Trophoblast cell (in vitro differentiated cells and primary cell): ENCODE data around the gene TAP2.

Source experiments
- DNase-seq, 2 donors: peaks; one replicate each; pipeline ENCODE4 v3.0.0-alpha.2; 2016
- H2AFZ ChIP-seq: 2 replicates; pipeline ENCODE4 v1.6.1; 2013; ENCODE audit warnings: low read length, moderate library complexity, mild to moderate bottlenecking; ENCODE audit not compliant: insufficient read depth, poor library complexity
- H2AK5ac ChIP-seq: 2 replicates; pipeline ENCODE4 v1.6.1; 2013; ENCODE audit warnings: mild to moderate bottlenecking, low read length
- H2BK120ac ChIP-seq: 2 replicates; pipeline ENCODE4 v1.6.1; 2013; ENCODE audit warnings: low read length, mild to moderate bottlenecking, moderate library complexity; ENCODE audit not compliant: insufficient read depth, poor library complexity
- H2BK12ac ChIP-seq: 2 replicates; pipeline ENCODE4 v1.6.1; 2013; ENCODE audit warnings: mild to moderate bottlenecking, low read length, moderate library complexity
- H2BK5ac ChIP-seq: 2 replicates; pipeline ENCODE4 v1.6.1; 2013; ENCODE audit warnings: low read length, low read depth, moderate library complexity, mild to moderate bottlenecking; ENCODE audit not compliant: poor library complexity
- H3K14ac ChIP-seq: 2 replicates; pipeline ENCODE4 v1.6.1; 2013; ENCODE audit warnings: mild to moderate bottlenecking, low read length
- H3K18ac ChIP-seq: 2 replicates; pipeline ENCODE4 v1.6.1; 2013; ENCODE audit warnings: mild to moderate bottlenecking, low read length
- H3K23ac ChIP-seq: 2 replicates; pipeline ENCODE4 v1.6.1; 2013; ENCODE audit warnings: low read length
- H3K27ac ChIP-seq: 2 replicates; pipeline ENCODE4 v1.5.1; 2013; ENCODE audit warnings: low read depth, mild to moderate bottlenecking, inconsistent platforms, low read length, moderate library complexity
- H3K27me3 ChIP-seq: 2 replicates; pipeline ENCODE4 v1.6.1; 2013; ENCODE audit warnings: inconsistent platforms, mild to moderate bottlenecking, low read length, moderate library complexity; ENCODE audit not compliant: insufficient read depth
- H3K36me3 ChIP-seq, 2 experiments: 1 replicate in 1 of 2; 2 replicates in 1 of 2; pipeline ENCODE4 v1.6.1; 2013; ENCODE audit warnings: low read length in 2 of 2, mild to moderate bottlenecking in 2 of 2, moderate library complexity in 1 of 2; ENCODE audit not compliant: insufficient read depth in 2 of 2, control insufficient read depth in 1 of 2
- H3K4ac ChIP-seq: 2 replicates; pipeline ENCODE4 v1.6.1; 2013; ENCODE audit warnings: low read depth, mild to moderate bottlenecking, low read length, moderate library complexity
- H3K4me1 ChIP-seq, 2 experiments: 1 replicate in 1 of 2; 2 replicates in 1 of 2; pipeline ENCODE4 v1.6.1; 2013; ENCODE audit warnings: low read length in 2 of 2, mild to moderate bottlenecking in 2 of 2, moderate library complexity in 1 of 2; ENCODE audit not compliant: insufficient read depth in 2 of 2, control insufficient read depth in 1 of 2
- H3K4me2 ChIP-seq: 2 replicates; pipeline ENCODE4 v1.6.1; 2013; ENCODE audit warnings: inconsistent platforms, mild to moderate bottlenecking, low read length, moderate library complexity
- H3K4me3 ChIP-seq: 2 replicates; pipeline ENCODE4 v1.5.1; 2013; ENCODE audit warnings: mild to moderate bottlenecking, low read depth, low read length, inconsistent platforms
- H3K79me1 ChIP-seq: one replicate; pipeline ENCODE4 v1.6.1; 2013; ENCODE audit warnings: low read length
- H3K79me2 ChIP-seq: 2 replicates; pipeline ENCODE4 v1.6.1; 2013; ENCODE audit warnings: low read length, mild to moderate bottlenecking; ENCODE audit not compliant: control insufficient read depth, insufficient read depth, poor library complexity
- H3K9ac ChIP-seq: 2 replicates; pipeline ENCODE4 v1.6.1; 2013; ENCODE audit warnings: mild to moderate bottlenecking, low read length
- H3K9me3 ChIP-seq: 2 replicates; pipeline ENCODE4 v1.6.1; 2013; ENCODE audit warnings: low read depth, mild to moderate bottlenecking, control low read depth, inconsistent platforms, low read length; ENCODE audit not compliant: insufficient read depth
- H4K12ac ChIP-seq: 2 replicates; pipeline ENCODE4 v1.6.1; 2013; ENCODE audit warnings: low read depth, mild to moderate bottlenecking, low read length, moderate library complexity
- H4K8ac ChIP-seq: 2 replicates; pipeline ENCODE4 v1.6.1; 2013; ENCODE audit warnings: low read depth, mild to moderate bottlenecking, low read length, moderate library complexity
- H4K91ac ChIP-seq: one replicate; pipeline ENCODE4 v1.6.1; 2013; ENCODE audit warnings: low read depth, mild to moderate bottlenecking, low read length, moderate library complexity
- WGBS: extraction: QIAGEN DNeasy Blood & Tissue Kit; methylation state at CpG from one replicate; pipeline ENCODE4 v1.1.7; 2013; ENCODE audit warnings: missing lambda C conversion rate; ENCODE audit not compliant: insufficient read length, insufficient coverage; ENCODE audit errors: extremely low coverage; 5-methylcytosine and 5-hydroxymethylcytosine counted together

TAP2 gene

DNA sequence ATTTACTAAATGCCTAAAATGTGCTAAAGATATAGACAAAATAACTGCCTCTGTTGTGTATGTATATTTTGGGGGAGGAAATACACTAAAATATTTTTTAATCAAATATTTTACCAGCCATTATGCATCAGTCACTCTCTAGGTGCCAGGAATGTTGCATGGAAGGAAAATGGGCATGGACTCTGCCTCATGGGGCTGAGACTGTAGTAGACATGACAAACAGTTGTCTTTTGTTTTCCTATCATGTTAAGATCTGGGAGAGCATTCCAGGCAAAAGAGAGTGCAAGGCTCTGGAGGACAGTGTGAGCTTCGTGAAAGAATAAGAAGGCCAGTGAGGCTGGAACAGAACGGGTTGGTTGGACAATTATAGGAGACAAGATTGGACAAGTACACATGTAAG, 48.2 kb downstream of the TAP2 start:
- Histone ChIP-seq H3K36me3 (no peaks in the 10 kb centered on the region), H3K23ac (no peak overlapping the region), H3K4me3 (no peak overlapping the region), H4K8ac (no peak overlapping the region), H3K4me2 (no peak overlapping the region), H3K4ac (no peak overlapping the region), H3K14ac (no peak overlapping the region), H3K9ac (no peak overlapping the region), H3K4me1 (no peaks in the 10 kb centered on the region), H3K27ac (no peak overlapping the region), H3K79me2 (no peaks in the 10 kb centered on the region), H3K27me3 (no peaks in the 10 kb centered on the region), H2BK12ac (no peak overlapping the region), H2AFZ (no peak overlapping the region), H3K9me3 (no peaks in the 10 kb centered on the region), H3K18ac (no peak overlapping the region), H2BK5ac (no peak overlapping the region), H3K79me1 (no peaks in the 10 kb centered on the region), H4K12ac (no peak overlapping the region), H4K91ac (no peak overlapping the region), H2AK5ac (no peak overlapping the region), H2BK120ac (no peak overlapping the region)
- no CpG with 5 or more reads among the region's 2 CpGs for WGBS
- DNase-seq, result peak; percentile 54 to 57
